GDM1 (cell line): ENCODE data around the gene IDI2.
"Not testable (repeated sequence)": the region's sequence is repeated elsewhere in the genome, so short reads cannot be mapped to it uniquely, and the experiment has no call there.

Source experiments
- DNase-seq: peaks from one replicate; lab custom pipeline; 2025; lab: John Stamatoyannopoulos, UW

IDI2 gene

DNA sequence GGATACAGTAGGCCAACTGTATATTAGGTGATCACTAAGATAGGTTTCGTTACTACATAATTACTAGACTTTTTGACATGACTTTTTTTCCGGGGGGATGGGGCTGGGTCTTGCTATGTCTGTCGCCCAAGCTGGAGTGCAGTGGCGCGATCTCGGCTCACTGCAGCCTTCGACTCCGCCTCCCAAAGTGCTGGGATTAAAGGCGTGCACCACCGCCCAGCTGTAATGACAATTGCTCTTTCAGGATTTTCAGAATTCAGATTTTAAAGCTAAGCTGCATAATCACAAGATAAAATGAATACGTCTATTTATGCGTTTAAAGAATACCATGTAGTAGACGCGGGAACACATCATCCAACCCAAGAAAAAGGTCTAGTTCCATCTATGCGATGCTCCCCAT lies 22.3 kb upstream of the IDI2 start:
- no peak for DNase-seq

- no peak for DNase-seq
Observed at GRCh38 chr10:1045415-1045814, 19.8 kb upstream of the IDI2 start.

- no peak for DNase-seq
Observed at GRCh38 chr10:1044964-1045363, 19.3 kb upstream of the IDI2 start.

DNA sequence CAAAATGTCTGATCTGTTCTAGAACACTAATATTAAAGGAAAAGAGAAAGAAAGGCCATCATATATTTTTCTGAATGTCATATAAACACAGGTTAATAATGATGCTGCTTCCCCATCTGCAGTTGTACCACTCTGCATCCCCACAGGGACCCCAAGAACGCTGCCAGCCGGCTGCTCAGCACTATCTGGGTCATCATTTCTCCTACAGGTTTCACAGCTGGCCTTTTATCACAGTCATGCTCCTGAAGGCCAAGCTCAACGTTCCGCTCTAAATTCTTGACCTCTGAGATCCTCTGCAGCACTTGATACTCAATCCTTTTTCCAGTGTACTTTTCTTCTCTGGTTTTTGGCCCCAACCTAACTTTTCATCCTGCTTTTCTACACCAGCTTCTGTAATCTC lies 18.5 kb upstream of the IDI2 start:
- no peak for DNase-seq

DNA sequence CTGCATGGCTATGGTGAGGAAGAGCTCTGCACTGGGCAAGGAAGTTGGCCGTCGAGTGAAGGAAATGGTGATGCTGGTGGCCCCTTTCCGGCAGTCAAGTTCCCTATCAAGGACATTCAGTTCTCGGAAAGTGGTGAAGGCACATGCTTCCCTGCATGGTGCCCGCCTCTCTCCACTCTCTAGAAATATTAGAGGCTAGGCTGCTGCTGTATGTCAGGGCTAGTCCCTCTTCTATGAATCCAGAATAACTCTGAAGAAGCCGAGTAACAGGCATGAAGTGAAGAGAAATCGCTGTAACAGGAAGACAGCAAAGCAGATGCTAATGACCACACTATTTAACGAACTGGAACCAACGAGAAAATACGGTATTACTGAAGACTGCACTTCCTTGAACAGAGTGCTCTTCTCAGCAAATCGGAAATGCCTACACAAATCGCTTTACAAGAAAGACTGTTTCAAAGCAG lies 17.9 kb upstream of the IDI2 start:
- DNase-seq = peak; percentile 50

DNA sequence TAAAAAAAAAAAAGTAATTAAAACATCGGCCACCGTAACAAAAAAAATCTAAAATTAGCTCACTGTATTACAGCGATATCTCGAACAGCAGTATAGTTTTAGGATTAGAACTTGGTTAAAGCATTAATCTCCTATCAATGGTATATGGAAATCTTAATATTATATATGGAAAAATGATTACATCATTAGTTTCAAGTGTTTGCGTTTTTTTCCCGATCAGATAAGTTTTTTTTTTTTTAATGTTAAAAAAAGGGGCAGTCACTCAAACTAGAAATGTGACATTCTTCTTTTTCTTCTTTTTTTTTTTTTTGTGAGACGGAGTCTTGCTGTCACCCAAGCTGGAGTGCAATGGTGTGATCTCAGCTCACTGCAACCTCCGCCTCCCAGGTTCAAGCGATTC lies 15.9 kb upstream of the IDI2 start:
- DNase-seq = no peak

GRCh38 chr10:1040133-1040532 lies 14.5 kb upstream of the IDI2 start:
- no peak for DNase-seq

- DNase-seq = not testable (repeated sequence)
Observed at GRCh38 chr10:1038769-1039168, 13.1 kb upstream of the IDI2 start.

- no peak for DNase-seq
Observed at GRCh38 chr10:1037098-1037497, 11.4 kb upstream of the IDI2 start.

DNA sequence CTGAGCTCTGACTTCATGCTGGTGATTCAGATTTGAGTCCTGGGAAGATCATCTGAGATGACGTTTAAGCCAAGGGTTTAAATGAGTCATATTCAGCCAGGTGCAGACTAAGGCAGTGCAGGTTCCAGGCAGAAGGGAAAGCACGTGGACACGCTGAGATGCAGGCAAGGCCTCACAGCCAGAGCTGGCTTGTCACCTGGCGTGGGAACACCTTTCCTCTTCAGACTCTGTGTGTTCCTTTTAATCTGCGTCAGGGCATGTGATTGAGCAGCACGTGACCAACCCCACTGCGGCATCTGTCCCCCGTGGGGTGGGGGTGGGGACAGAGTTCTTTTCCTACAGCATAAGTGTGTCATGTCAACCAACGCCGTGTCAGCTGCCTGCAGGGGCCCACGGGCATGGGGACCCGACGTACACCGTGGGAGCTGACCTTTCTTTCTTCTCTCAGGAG lies 10.7 kb upstream of the IDI2 start:
- DNase-seq = no peak

- no peak for DNase-seq
Observed at GRCh38 chr10:1035201-1035600, 9.5 kb upstream of the IDI2 start.

DNA sequence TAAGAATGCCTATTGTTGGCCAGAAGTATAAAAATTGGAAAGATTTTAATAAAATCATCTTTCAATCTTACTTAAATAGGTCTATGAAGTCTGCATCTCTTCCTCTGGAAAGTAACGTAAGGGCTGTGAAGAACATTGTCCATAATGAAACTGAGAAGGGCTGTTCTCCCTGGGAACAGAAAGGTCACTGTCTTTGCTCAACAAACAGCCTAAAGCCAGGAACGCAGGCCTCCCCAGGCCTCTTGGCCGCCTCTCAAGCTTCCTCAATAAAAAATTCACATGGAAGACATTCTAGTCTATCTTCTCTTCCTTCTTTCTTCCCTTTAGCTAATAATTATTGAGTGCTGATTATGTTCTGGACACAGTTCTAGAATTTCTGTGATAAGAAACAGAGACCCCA lies 9.1 kb upstream of the IDI2 start:
- DNase-seq = no peak

- no peak for DNase-seq
Observed at GRCh38 chr10:1033601-1034000, 7.9 kb upstream of the IDI2 start.

- no peak for DNase-seq
Observed at GRCh38 chr10:1029838-1030237, 4.2 kb upstream of the IDI2 start.

- DNase-seq = no peak
Observed at GRCh38 chr10:1026578-1026977, 919 bp upstream of the IDI2 start.

DNA sequence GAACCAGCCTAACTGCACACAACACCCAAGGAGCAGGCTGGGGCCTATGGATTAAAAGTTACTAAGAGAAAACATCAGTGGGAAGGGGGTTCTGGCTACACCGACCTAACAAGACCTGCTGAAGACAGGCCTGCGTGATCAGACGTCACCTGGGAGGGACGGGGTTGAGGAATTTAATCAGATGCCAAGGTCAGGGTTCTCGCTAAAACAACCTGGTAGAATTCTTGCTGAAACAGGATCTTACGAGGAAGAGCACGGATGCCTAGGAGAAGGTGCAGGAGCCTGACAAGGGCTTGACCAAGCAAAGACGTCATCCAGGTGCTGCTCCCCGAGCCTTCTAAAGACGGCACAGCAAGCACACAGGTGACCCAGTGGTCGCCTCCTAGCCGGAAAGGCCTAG lies 1.6 kb downstream of the IDI2 start:
- no peak for DNase-seq

GRCh38 chr10:1022413-1022812 lies 3.2 kb downstream of the IDI2 start:
- DNase-seq = no peak

DNA sequence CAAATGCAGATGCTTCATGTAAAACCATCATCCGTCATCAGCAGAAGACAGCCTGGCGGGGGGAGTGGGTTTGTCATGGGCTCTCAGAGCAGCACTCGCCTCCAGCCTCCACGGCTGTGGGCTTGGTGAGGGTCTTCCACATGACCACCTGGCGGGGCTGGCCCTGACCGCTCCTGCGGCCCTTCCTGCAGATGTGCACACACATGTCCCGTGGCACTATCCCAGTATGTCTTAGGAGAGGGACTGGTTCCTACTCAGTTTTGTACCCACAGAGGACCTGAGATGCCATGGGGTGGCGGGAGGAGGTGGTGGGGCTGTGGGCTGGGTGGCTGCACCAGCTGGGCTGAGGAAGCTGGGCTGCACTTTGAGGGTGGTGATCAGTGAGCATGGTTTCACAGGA lies 4.7 kb downstream of the IDI2 start:
- DNase-seq = no peak

- DNase-seq = no peak
Observed at GRCh38 chr10:1020460-1020859, 5.2 kb downstream of the IDI2 start.

GRCh38 chr10:1019362-1019761 lies 6.3 kb downstream of the IDI2 start:
- no peak for DNase-seq

DNA sequence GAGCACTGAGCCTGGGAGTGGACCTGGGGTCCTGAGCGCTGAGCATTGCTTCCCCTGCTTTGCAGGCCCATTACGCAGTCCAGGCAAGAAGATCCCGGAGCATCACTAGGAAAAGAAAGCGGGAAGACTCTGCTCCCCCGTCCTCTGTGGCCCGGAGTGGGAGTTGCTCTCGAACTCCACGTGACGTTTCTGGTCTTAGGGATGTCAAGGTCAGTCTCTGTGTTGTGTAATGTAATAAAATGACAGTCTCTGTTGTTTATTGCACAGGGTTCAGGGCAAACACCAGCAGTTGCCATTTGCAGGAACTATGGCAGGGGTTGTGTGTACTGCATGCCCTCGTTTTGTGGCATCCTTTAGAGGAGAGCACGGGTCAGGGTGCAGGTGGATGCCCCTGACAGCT lies 10.0 kb downstream of the IDI2 start:
- DNase-seq = no peak

DNA sequence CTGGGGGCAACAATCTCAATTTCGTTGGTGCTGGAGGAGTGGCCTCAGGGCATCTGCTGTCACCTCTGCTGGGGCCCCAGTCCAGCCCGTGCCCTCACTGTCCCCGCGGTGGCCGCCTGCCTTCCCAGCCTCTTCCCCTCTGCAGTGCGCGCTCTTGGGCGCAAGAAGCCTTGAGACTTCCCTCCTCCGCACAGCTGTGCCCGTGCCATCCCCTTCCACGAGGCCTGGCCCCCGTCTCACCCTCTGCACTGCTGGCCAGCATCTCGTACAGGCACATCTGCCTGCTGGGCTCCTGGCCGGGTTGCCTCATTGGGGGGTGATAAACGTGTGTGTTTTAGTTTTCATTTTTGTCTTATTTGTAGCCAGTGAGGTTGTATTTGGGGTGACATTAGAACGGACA lies 14.0 kb downstream of the IDI2 start:
- DNase-seq = no peak

GRCh38 chr10:1010703-1011102 lies 15.0 kb downstream of the IDI2 start:
- DNase-seq = no peak

- DNase-seq = not testable (repeated sequence)
Observed at GRCh38 chr10:1009947-1010346, 15.7 kb downstream of the IDI2 start.

DNA sequence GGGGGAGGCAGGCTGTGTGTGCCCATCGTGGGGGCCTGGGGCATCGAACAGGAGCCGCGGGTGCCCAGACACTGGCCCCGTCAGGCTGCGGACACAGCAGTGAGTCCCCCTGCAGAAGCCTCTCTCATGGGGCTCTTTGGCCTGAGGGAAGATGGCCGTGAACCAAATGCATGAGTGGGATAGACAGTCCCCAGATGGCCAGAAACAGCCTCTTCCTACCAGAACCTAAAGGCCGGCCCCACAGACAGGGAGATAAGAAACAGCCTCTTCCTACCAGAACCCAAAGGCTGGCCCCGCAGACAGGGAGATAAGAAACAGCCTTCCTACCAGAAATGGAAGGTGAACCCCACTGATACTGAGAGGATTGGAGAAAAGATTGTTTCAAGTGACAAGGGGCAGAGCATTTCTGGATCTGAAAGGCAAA lies 16.6 kb downstream of the IDI2 start:
- no peak for DNase-seq
